Subcutaneous adipose tissue (tissue), 4 donors: ENCODE measurements around the gene GIT2. TPM values are rescaled to one million over a fixed set of nuclear protein-coding genes. Genes with fewer than 3 reads are reported as not detected.

ENCODE experiments used
- CTCF ChIP-seq: fragments of 450-650 bp; IDR thresholded peaks from one replicate; pipeline ENCODE4 v1.5.1; 2016; ENCODE audit warnings: low read depth, mild to moderate bottlenecking, control low read depth, antibody characterized with exemption, moderate library complexity
- total RNA-seq, 4 donors: library from RNA; depleted of rRNA; stranded (reverse); fragments of >200 nt; gene quantifications; one replicate each; pipeline ENCODE4 v1.1.0, GENCODE V29; 2016

Gene GIT2
- total RNA-seq, 4 donors from 2014 or later = 41.8 to 66.3 (median 53.5) TPM

- no peak for TF ChIP-seq CTCF
Measured at GRCh38 chr12:109880938-109881337, 115.2 kb downstream of the GIT2 start.

GRCh38 chr12:109880043-109880931 is 115.9 kb downstream of the GIT2 start, which contains the start of gene GLTP:
Gene GLTP, minus strand, starts transcription at chr12:109880541. Its CDS starts 167 bp downstream, at chr12:109880374.
- TF ChIP-seq CTCF = no peak

Other genes starting within 250 kb of the GIT2 start
- gene TRPV4, start 163.0 kb downstream of the GIT2 start, total RNA-seq = 1 to 10 TPM in 3 of 4 donors, under 1 TPM in 1; 0.88 to 1.7 (median 1.2) TPM
- gene GLTP, start 115.8 kb downstream of the GIT2 start, total RNA-seq = 10 to 100 TPM; 22.2 to 35.9 (median 32.6) TPM
- 10 to 100 TPM in 3 of 4 donors, 1 to 10 TPM in 1; 5.9 to 23.2 (median 13.8) TPM for gene TCHP, start 96.1 kb downstream of the GIT2 start, total RNA-seq
- gene ANKRD13A, start 3.1 kb upstream of the GIT2 start, total RNA-seq = 10 to 100 TPM; 30.3 to 79.6 (median 44.3) TPM
- gene C12orf76, start 52.2 kb upstream of the GIT2 start, total RNA-seq = 10 to 100 TPM in 2 of 4 donors, 1 to 10 TPM in 2; 7.7 to 21.4 (median 12.4) TPM
- 1 to 10 TPM; 3.4 to 9.2 (median 8.1) TPM for gene IFT81, start 128.0 kb upstream of the GIT2 start, total RNA-seq